HEK293T (cell line): ENCODE data around the gene PLEKHH3.
A peak's percentile ranks its signal among the peaks of the same experiment; 100 is the strongest.

Experiments
- CTCF ChIA-PET: fragments of 350-600 bp; formaldehyde crosslinking; extraction: SDS; loops from one replicate; lab custom pipeline; 2021; ENCODE audit warnings: antibody characterized with exemption, inconsistent platforms; lab: Yijun Ruan, JAX
- POLR2A ChIA-PET: fragments of 350-600 bp; formaldehyde crosslinking; extraction: SDS; loops from one replicate; lab custom pipeline; 2020; ENCODE audit warnings: antibody characterized with exemption, inconsistent platforms; lab: Yijun Ruan, JAX
- DNase-seq: peaks from one replicate; pipeline ENCODE4 v3.0.0; 2012; ENCODE audit warnings: mixed read lengths; ENCODE audit errors: extremely low spot score
- ARNT ChIP-seq: fragments of 450-650 bp; IDR thresholded peaks from 2 replicates; pipeline ENCODE4 v1.6.1; 2017; ENCODE audit warnings: mild to moderate bottlenecking
- BHLHE40 ChIP-seq: fragments of 450-650 bp; IDR thresholded peaks from 2 replicates; pipeline ENCODE4 v1.6.1; 2016; ENCODE audit warnings: mild to moderate bottlenecking, moderate library complexity, borderline replicate concordance
- CTBP1 ChIP-seq: fragments of 450-650 bp; IDR thresholded peaks from 2 replicates; pipeline ENCODE4 v1.6.1; 2016; ENCODE audit warnings: borderline replicate concordance
- ELF4 ChIP-seq: fragments of 450-650 bp; IDR thresholded peaks from 2 replicates; pipeline ENCODE4 v1.6.1; 2017; ENCODE audit warnings: antibody characterized with exemption
- FOXA1 ChIP-seq: fragments of 450-650 bp; IDR thresholded peaks from 2 replicates; pipeline ENCODE4 v1.6.1; 2016; ENCODE audit warnings: mild to moderate bottlenecking
- FOXK2 ChIP-seq: fragments of 450-650 bp; IDR thresholded peaks from 2 replicates; pipeline ENCODE4 v1.6.1; 2016; ENCODE audit warnings: mild to moderate bottlenecking
- FOXM1 ChIP-seq: fragments of 450-650 bp; IDR thresholded peaks from 2 replicates; pipeline ENCODE4 v1.6.1; 2017; ENCODE audit warnings: mild to moderate bottlenecking, borderline replicate concordance
- HDGF ChIP-seq: fragments of 450-650 bp; IDR thresholded peaks from 2 replicates; pipeline ENCODE4 v1.6.1; 2017; ENCODE audit warnings: antibody characterized with exemption, borderline replicate concordance
- L3MBTL2 ChIP-seq: fragments of 450-650 bp; conservative IDR thresholded peaks from 2 replicates; pipeline ENCODE4 v1.6.1; 2016; ENCODE audit warnings: mild to moderate bottlenecking
- LEF1 ChIP-seq: fragments of 450-650 bp; IDR thresholded peaks from 2 replicates; pipeline ENCODE4 v1.6.1; 2017; ENCODE audit warnings: mild to moderate bottlenecking, borderline replicate concordance
- NFRKB ChIP-seq: fragments of 450-650 bp; IDR thresholded peaks from 2 replicates; pipeline ENCODE4 v1.6.1; 2016; ENCODE audit warnings: mild to moderate bottlenecking, moderate library complexity
- SP1 ChIP-seq: fragments of 450-650 bp; IDR thresholded peaks from 2 replicates; pipeline ENCODE4 v1.6.1; 2017
- SUZ12 ChIP-seq: fragments of 450-650 bp; IDR thresholded peaks from 2 replicates; pipeline ENCODE4 v1.6.1; 2016; ENCODE audit warnings: mild to moderate bottlenecking
- TARDBP ChIP-seq: fragments of 450-650 bp; IDR thresholded peaks from 2 replicates; pipeline ENCODE4 v1.6.1; 2016
- ZNF384 ChIP-seq: fragments of 450-650 bp; IDR thresholded peaks from 2 replicates; pipeline ENCODE4 v1.6.1; 2016
- TF ChIP-seq, protein P1 (sequence below): fragments of 450-650 bp; IDR thresholded peaks from 2 replicates; pipeline ENCODE4 v1.6.1; 2016

PLEKHH3 gene

DNA sequence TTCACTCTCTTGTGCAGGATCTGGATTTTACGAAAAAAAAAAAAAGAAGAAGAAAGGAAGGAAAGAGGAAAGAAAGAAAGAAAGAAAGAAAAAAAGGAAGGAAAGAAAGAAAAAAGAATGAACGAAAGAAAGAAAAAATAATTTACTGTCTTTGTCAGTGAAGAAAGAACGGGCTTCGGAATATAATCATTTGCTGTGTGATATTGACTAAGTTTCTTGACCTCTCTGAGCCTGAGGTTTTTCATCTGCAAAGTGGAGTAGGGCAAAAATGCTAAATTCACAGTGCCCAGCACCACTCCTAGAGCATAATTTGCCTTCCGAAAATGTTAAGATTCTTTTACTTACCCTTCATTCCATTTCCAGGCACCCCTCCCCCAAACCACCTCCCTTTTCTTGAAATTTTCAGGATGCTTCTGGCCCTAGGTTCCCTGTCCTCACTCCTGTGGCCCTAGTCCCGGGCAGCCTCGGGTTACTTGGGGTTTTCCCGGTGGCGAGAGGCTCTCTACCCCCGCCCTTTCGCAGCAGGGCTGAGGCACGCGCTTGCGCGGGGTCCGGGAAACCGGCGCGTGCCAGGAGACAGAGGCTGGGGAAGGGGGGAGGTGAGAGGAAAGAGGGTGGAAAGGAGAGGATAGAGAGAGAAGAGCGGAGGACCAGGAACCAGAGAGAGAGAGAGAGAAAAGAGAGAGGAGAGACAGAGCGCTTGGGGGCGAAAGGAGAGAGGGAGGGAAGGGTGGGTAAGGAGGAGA lies 5.4 kb upstream of the PLEKHH3 start, which contains the start of gene CNTNAP1:
Gene CNTNAP1, plus strand, starts transcription at position 556 of the 746 bp plus-strand sequence. CDS start 299 bp downstream, outside the sequence.
- CTCF ChIA-PET: interaction anchor here (2.2 kb wide), 1 partner anchor 104 kb away, joined by 14 read pairs; the partner anchor contains the start of gene PSMC3IP
- POLR2A ChIA-PET: interaction anchor here (1.1 to 2.4 kb wide), 6 partner anchors 9 to 146 kb away, joined by 3 to 21 read pairs (median 6); partner anchors contain the start of genes NAGLU, PSMC3IP, RETREG3 and TUBG1
- TF ChIP-seq SP1 (no peak), ZNF384 (no peak; the same call in 1 of the 2 replicates), NFRKB (no peak), FOXM1 (peak; percentile 38; the same call in 1 of the 2 replicates), BHLHE40 (no peak), CTBP1 (no peak), TARDBP (no peak; the same call in 1 of the 2 replicates), L3MBTL2 (peak; percentile 88), HDGF (no peak), FOXK2 (no peak), ELF4 (no peak), SUZ12 (no peak), LEF1 (no peak)
- TF ChIP-seq, protein P1, sequence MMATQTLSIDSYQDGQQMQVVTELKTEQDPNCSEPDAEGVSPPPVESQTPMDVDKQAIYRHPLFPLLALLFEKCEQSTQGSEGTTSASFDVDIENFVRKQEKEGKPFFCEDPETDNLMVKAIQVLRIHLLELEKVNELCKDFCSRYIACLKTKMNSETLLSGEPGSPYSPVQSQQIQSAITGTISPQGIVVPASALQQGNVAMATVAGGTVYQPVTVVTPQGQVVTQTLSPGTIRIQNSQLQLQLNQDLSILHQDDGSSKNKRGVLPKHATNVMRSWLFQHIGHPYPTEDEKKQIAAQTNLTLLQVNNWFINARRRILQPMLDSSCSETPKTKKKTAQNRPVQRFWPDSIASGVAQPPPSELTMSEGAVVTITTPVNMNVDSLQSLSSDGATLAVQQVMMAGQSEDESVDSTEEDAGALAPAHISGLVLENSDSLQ: no peak
- DNase-seq: peak; percentile 48

DNA sequence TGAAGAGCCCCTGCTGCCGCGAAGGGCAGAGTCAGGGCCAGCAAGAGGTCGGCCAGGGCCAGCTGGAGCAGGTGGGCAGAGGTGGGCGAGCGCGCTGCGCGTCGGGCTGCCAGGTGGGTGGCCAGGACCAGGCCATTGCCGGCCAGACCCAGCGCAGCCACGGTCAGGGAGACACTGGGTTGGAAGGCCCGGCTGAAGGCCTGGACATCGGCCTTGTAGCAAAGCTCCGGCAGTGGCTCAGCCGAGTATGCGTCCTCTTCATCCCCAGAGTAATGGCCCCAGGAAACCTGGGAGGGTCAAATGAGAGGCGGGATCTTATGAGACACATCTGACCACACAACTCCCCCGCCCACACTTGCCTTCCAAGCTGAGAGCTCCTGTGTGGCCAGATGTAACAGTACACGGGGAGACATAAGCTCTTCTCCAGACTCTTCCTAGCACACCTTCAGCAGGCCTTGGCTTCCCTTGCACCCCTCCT lies 3.6 kb upstream of the PLEKHH3 start:
- ChIA-PET CTCF (interaction anchor here (0.5 to 3.9 kb wide), 15 partner anchors 10 to 220 kb away, joined by 3 to 43 read pairs (median 3); partner anchors contain the start of genes G6PC1, NAGLU and PSMC3IP), POLR2A (interaction anchor here (0.7 to 6.5 kb wide), 14 partner anchors 10 to 688 kb away, joined by 3 to 122 read pairs (median 4); partner anchors contain the start of genes MLX, NAGLU, PSMC3IP and RETREG3)
- DNase-seq: no peak
- TF ChIP-seq L3MBTL2 (no peak), FOXA1 (no peak), ARNT (no peak), ZNF384 (no peak), FOXM1 (no peak)
- TF ChIP-seq, protein P1: no peak

DNA sequence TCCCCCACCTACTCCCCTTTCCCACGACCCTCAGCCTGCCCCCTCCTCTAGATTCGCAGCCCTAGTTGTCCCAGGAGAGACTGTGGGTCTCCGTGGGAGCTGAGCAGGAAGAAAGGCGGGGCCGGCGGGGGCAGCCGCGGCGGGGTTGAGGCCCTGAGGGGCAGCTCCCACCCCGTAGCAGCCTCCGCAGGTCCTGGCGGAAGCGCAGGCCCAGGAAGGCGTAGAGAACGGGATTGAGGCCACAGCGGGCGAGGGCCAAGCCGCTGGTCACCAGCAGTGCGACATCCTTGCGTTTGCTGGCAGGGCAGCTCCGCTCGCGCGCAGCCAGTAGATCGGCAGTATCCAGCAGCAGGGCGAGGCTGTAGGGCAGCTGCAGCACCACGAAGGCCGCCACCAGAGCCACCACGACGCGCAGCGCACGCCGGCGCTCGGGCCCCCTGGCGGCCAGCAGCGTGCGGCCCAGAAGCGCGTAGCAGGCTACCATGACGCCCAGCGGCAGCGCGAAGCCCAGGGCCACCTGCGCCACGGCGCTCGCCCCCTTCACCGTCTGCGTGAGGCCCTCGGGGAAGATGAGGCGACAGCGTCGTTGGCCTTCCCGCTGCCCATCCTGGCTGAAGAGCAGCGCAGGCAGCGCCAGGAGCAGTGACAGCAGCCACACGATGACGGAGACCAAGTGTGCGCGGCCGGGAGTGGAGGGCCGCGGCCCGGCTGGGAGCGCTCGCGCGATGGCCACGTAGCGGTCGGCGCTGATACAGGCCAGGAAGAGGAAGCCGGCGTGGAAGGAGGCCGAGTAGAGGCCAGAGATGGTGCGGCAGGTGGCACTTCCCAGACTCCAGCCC lies 2.9 kb upstream of the PLEKHH3 start:
- POLR2A ChIA-PET: interaction anchor here (0.6 to 6.5 kb wide), 27 partner anchors 10 to 689 kb away, joined by 3 to 122 read pairs (median 4); partner anchors contain the start of genes COA3, MLX, NAGLU and PSMC3IP
- TF ChIP-seq CTBP1 (peak; percentile 31; the same call in 1 of the 2 replicates), SUZ12 (no peak), SP1 (no peak), FOXA1 (no peak), ELF4 (no peak), L3MBTL2 (peak; percentile 88)
- DNase-seq: peak; percentile 76
- CTCF ChIA-PET: interaction anchor here (0.6 to 3.9 kb wide), 16 partner anchors 14 to 221 kb away, joined by 3 to 43 read pairs (median 4); partner anchors contain the start of genes G6PC1, PSMC3IP, RETREG3 and TUBG1

DNA sequence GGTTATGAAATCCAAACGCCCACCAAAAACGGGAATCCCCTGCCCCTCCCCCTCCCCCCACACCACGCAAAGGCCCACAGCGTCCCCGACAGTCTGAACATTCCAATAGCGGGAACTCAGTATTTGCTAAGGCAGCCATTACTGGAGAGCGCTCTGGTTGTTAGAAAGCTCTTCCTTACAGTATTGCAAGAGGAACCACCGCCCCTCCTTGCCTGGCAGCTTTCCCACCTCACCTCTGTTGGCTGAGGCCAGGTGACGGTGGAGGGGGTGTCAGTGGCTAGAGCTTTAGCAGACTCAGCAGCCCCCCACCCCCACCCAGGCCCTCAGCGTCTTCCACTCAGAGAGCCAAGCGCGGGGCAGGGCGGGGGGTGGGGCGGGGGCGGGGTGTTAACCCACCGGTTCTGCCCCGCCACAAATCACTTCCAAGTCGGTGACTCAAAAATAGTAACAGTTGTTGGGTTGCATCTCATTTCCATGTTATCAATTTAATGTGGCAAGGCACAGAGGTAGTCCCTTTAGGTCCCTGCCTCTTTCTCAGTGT lies 2.2 kb upstream of the PLEKHH3 start:
- CTCF ChIA-PET: interaction anchor here (0.9 to 3.9 kb wide), 4 partner anchors 28 to 121 kb away, joined by 4 to 43 read pairs (median 4); partner anchors contain the start of genes PSMC3IP, RETREG3 and TUBG1
- no peak for DNase-seq
- POLR2A ChIA-PET: interaction anchor here (0.6 to 6.5 kb wide), 28 partner anchors 8 to 690 kb away, joined by 3 to 122 read pairs (median 5); partner anchors contain the start of genes COA3, MLX, PSMC3IP and RETREG3
- TF ChIP-seq, protein P1: no peak
- TF ChIP-seq TARDBP: no peak
- no peak for TF ChIP-seq SUZ12
- no peak for TF ChIP-seq HDGF
- no peak for TF ChIP-seq NFRKB
- TF ChIP-seq LEF1: no peak
- no peak for TF ChIP-seq FOXM1
- TF ChIP-seq FOXA1: no peak
